ENCODE data around the gene MEIS3. TPM values are rescaled to one million over a fixed set of nuclear protein-coding genes. Genes with fewer than 3 reads are reported as not detected.
"Not testable (repeated sequence)": the region's sequence is repeated elsewhere in the genome, so short reads cannot be mapped to it uniquely, and the experiment has no call there.

Gene MEIS3
- polyA plus RNA-seq, 6 donors from 2014 or later, result not detected

DNA sequence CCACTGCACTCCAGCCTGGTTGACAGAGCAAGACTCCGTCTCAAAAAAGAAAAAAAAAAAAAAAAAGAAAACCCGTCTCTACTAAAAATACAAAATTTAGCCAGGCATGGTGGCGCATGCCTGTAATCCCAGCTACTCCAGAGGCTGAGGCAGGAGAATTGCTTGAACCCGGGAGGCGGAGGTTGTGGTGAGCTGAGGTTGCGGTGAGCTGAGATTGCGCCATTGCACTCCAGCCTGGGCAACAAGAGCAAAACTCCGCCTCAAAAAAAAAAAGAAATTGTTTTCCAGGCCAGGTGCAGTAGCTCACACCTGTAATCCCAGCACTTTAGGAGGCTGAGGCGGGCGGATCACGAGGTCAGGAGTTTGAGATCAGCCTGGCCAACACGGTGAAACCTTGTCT, 32.7 kb downstream of the MEIS3 start:
- peaks cover 11 to 26% (median 21%) of the 10 kb centered on the region in 3 donors for H3K4me1 Mint-ChIP-seq
- not testable (repeated sequence) for H3K9me3 Mint-ChIP-seq; H3K27ac Mint-ChIP-seq; ATAC-seq (ENCODE audit: low read depth in 2 of 2); H3K4me3 Mint-ChIP-seq; DNase-seq; H3K36me3 Mint-ChIP-seq
- H3K27me3 Mint-ChIP-seq, result peaks cover 4 to 16% (median 7%) of the 10 kb centered on the region in 3 donors

DNA sequence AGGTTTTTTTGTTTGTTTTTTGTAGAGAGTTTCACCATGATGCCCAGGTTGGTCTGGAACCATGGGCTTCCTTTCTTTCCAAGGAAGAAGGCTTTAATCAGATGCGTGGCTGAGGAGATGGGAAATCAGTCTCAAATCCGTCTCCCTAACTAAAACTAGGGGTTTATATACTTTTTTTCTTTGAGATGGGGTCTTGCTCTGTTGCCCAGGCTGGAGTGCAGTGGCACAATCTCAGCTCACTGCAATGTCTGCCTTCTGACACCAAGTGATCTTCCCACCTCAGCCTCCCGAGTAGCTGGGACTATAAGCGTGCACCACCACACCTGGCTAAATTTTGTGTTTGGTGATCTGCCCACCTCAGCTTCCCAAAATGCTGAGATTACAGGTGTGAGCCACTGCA, 34.8 kb downstream of the MEIS3 start:
- not testable (repeated sequence) for DNase-seq; H3K4me3 Mint-ChIP-seq; H3K27me3 Mint-ChIP-seq; ATAC-seq (ENCODE audit: low read depth in 2 of 2); H3K9me3 Mint-ChIP-seq; H3K27ac Mint-ChIP-seq
- H3K36me3 Mint-ChIP-seq, result peaks cover 0 to 22% of the 10 kb centered on the region in 2 donors
- peaks cover 15 to 26% (median 25%) of the 10 kb centered on the region in 3 donors for H3K4me1 Mint-ChIP-seq

DNA sequence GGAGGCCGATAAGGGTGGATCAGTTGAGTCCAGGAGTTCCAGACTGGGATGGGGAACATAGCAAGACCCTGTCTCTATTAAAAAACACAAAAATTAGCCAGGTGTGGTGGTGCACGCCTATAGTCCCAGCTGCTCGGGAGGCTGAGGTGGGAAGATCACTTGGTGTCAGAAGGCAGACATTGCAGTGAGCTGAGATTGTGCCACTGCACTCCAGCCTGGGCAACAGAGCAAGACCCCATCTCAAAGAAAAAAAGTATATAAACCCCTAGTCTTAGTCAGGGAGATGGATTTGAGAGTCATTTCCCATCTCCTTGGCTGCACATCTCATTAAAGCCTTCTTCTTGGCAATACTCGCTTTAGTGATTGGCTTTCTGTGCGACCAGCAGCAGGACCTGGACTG, 35.4 kb downstream of the MEIS3 start:
- H3K27ac Mint-ChIP-seq, result peak overlapping the region in 1 of 6 donors; percentile 26
- H3K4me1 Mint-ChIP-seq, result peaks cover 15 to 26% (median 25%) of the 10 kb centered on the region in 3 donors
- H3K4me3 Mint-ChIP-seq; H3K9me3 Mint-ChIP-seq; H3K27me3 Mint-ChIP-seq; ATAC-seq (ENCODE audit: low read depth in 2 of 2); DNase-seq: not testable (repeated sequence)
- H3K36me3 Mint-ChIP-seq, result peaks cover 0 to 22% of the 10 kb centered on the region in 2 donors

DNA sequence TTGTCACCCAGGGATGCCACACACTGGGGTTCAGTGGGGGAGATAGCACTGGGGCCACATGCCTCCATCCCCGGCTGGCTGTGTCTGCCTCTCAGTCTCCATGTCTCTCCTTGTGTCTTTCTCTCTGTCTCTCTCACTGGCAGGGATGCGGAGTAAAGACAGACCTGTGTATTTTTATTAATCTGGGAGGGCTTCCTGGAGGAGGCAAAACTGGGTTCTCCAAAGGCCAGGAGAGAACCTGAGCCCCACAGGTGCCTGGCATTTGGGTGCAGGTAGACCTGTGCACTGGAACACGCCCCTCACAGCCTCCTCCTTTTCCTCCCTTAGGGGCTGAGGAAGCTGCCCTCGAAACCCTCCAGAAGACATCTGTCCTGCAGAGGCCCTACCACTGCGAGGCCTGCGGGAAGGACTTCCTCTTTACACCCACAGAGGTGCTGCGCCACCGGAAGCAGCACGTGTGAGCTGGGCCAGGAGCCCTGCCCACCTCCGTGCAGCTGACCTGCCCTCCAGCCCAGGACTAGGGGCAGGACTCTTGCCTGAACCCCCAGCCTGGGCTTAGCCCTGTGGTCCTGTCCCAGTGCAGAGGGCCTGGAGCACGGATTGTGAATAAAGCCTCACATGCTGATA, 37.6 kb downstream of the MEIS3 start:
- peaks cover 15 to 26% (median 25%) of the 10 kb centered on the region in 3 donors for H3K4me1 Mint-ChIP-seq
- H3K36me3 Mint-ChIP-seq, result peaks cover 0 to 22% of the 10 kb centered on the region in 2 donors
- peak overlapping the region in 5 of 6 donors; percentile 65 to 81 (median 72) for H3K27ac Mint-ChIP-seq
- H3K4me3 Mint-ChIP-seq, result peak overlapping the region in 3 of 8 donors; percentile 3 to 69 (median 15)
- DNase-seq (peak; percentile 14), ATAC-seq (ENCODE audit: low read depth in 2 of 2) (peak; percentile 74 to 83)
- peaks cover 0 to 3% (median 0%) of the 10 kb centered on the region in 7 donors for H3K9me3 Mint-ChIP-seq
- H3K27me3 Mint-ChIP-seq, result peaks cover 0 to 4% (median 0%) of the 10 kb centered on the region in 3 donors

DNA sequence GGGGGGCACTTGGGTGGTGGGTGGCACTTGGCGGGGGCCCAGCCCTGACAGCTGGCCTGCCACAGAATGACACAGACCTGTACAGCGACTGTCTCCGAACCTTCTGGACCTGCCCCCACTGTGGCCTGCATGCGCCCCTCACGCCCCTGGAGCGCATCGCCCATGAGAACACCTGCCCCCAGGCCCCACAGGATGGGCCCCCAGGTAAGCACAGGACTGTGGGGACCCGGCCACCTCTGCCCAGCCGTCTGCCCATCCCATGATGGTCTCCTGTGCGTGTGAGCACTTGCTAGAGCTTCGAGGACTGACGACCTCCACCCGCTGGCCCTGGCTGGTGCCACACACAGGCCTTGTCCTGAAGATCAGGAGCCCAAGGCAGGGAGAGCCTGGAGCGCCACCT, 38.2 kb downstream of the MEIS3 start:
- H3K9me3 Mint-ChIP-seq, result peaks cover 0 to 3% (median 0%) of the 10 kb centered on the region in 7 donors
- H3K27me3 Mint-ChIP-seq, result peaks cover 0 to 4% (median 0%) of the 10 kb centered on the region in 3 donors
- no peak overlapping the region for H3K4me3 Mint-ChIP-seq
- H3K27ac Mint-ChIP-seq, result peak overlapping the region in 3 of 6 donors; percentile 53 to 81 (median 65)
- DNase-seq (no peak), ATAC-seq (ENCODE audit: low read depth in 2 of 2) (no peak)
- H3K4me1 Mint-ChIP-seq, result peaks cover 15 to 26% (median 25%) of the 10 kb centered on the region in 3 donors
- H3K36me3 Mint-ChIP-seq, result peaks cover 0 to 22% of the 10 kb centered on the region in 2 donors

DNA sequence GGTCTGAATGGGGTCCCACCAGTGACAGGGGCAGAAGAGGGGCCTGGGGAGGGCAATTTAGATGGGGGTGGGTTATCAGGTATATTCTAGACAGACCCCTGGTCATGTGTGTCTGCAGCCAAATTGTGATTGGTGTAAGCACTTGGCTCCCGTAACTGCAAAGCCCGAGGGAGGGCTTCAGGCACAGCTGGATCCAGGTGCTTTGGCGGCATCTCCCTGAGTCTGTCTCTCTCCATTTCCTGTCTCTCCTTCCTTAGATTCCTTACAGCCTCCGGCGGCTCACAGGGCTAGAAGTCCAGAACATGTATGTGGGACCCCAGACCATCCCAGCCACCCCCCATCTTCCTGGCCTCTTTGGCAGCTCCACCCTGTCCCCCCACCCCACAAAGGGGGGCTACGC, 38.8 kb downstream of the MEIS3 start:
- Mint-ChIP-seq H3K4me1 (peaks cover 15 to 26% (median 25%) of the 10 kb centered on the region in 3 donors), H3K27ac (peak overlapping the region in 3 of 6 donors; percentile 15 to 53 (median 20)), H3K27me3 (peaks cover 0 to under 1% (median 0%) of the 10 kb centered on the region in 3 donors), H3K36me3 (peaks cover 0 to 22% of the 10 kb centered on the region in 2 donors), H3K4me3 (peak overlapping the region in 1 of 8 donors; percentile 25), H3K9me3 (peaks cover 0 to 3% (median 0%) of the 10 kb centered on the region in 7 donors)
- ATAC-seq (ENCODE audit: low read depth in 2 of 2) (no peak), DNase-seq (no peak)

DNA sequence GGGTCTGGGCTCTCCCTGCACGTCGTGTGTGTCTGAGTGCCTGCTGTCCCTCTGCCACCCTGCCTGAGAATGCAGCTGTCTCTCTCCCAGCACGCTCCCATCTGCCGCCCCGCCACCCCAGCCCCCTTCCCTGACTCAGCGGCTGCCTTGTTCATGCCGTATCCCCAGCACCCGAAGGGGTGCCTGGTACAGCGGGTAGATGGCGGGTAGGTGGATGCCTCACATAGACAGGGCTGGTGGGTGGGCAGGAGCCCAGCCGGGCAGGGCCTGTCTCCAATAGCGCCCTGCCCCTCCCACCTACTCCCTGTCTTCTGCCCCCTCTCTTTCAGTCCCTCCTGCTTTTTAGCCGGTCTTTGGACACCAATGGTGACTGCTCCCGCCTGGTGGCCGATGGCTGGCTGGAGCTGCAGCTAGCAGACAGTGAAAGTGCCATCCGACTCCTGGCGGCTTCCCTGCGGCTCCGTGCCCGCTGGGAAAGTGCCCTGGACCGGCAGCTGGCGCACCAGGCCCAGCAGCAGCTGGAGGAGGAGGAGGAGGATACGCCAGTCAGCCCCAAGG, 39.9 kb downstream of the MEIS3 start:
- Mint-ChIP-seq H3K27ac (no peak overlapping the region), H3K4me3 (no peak overlapping the region), H3K9me3 (peaks cover 0 to 3% (median 0%) of the 10 kb centered on the region in 7 donors), H3K36me3 (peaks cover 0 to 22% of the 10 kb centered on the region in 2 donors), H3K27me3 (no peaks in the 10 kb centered on the region), H3K4me1 (peaks cover 15 to 26% (median 25%) of the 10 kb centered on the region in 3 donors)
- ATAC-seq (ENCODE audit: low read depth in 2 of 2) (no peak), DNase-seq (no peak)

DNA sequence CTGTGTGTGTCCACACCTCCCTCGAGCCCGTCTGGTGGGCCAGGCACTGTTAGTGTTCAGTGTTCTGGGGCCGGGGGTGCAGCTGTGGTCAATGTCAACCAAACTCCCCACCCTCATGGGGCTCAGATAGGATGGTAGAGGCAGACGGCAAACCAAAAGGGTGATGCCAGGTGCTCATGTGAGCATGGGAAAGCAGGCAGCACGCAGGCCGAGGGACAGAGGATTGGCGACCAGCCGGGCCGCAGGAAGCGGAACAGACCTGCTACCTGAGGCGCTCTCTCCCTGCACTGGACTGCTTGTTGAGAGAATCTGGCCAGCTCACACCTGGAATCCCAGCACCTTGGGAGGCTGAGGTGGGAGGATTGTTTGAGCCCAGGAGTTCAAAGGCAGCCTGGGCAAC, 41.1 kb downstream of the MEIS3 start:
- Mint-ChIP-seq H3K36me3 (peaks cover 0 to 22% of the 10 kb centered on the region in 2 donors), H3K27ac (no peak overlapping the region), H3K27me3 (no peaks in the 10 kb centered on the region), H3K4me3 (no peak overlapping the region), H3K9me3 (peaks cover 0 to 3% (median 0%) of the 10 kb centered on the region in 7 donors), H3K4me1 (peaks cover 14 to 22% (median 20%) of the 10 kb centered on the region in 3 donors)
- DNase-seq, result no peak
- no peak for ATAC-seq (ENCODE audit: low read depth in 2 of 2)

DNA sequence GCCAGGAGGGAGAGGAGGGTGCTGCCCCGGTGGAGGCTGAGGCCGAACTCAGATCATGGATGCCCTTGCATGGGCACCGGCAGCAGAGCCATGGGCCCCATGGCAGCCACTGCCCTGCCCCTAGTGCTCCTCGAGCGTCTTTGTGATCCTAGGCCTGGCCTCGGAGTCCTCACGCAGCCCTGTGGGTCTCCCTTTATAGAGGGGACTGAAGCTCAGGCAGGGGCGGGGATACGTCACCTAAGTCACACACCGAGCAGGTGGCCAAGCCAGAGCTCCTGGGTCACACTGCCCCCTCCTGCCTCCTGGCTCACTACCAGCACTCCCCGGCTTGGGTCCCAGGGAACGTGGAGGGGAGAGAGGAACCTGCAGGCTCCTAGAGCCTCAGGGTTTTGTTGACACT, 41.5 kb downstream of the MEIS3 start:
- H3K36me3 Mint-ChIP-seq, result peaks cover 0 to 22% of the 10 kb centered on the region in 2 donors
- DNase-seq (no peak), ATAC-seq (ENCODE audit: low read depth in 2 of 2) (no peak)
- peaks cover 0 to 3% (median 0%) of the 10 kb centered on the region in 7 donors for H3K9me3 Mint-ChIP-seq
- no peaks in the 10 kb centered on the region for H3K27me3 Mint-ChIP-seq
- peaks cover 11 to 18% (median 16%) of the 10 kb centered on the region in 3 donors for H3K4me1 Mint-ChIP-seq
- H3K4me3 Mint-ChIP-seq, result no peak overlapping the region
- no peak overlapping the region for H3K27ac Mint-ChIP-seq

DNA sequence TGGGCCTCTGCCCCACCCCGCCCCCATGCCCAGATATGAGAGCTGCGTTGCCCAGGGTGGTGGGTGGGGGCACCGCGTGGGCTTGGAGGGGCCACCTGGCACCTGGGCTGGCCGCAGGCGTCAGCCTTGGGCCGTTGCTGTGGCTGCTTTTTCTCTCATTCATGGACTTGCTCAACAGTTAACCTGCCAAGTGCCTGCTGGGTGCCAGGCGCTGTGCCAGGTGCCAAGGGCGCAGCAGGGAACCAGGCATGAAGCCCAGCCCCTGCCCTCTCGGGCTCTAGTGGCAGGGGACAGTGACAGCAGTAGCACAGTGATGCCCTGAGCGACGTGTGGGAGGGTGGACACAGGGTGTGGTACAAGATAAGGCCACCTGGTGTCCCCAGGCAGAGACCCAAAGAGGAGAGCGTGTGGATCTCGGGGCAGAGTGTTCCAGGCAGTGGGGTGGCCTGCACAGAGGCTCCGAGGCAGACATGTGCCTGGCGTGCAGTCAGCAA, 42.1 kb downstream of the MEIS3 start:
- Mint-ChIP-seq H3K27me3 (no peaks in the 10 kb centered on the region), H3K4me3 (peak overlapping the region in 1 of 8 donors; percentile 29), H3K9me3 (peaks cover 0 to 3% (median 0%) of the 10 kb centered on the region in 7 donors), H3K4me1 (peaks cover 9 to 15% (median 12%) of the 10 kb centered on the region in 3 donors), H3K36me3 (peaks cover 0 to 24% of the 10 kb centered on the region in 2 donors), H3K27ac (no peak overlapping the region)
- no peak for ATAC-seq (ENCODE audit: low read depth in 2 of 2)
- DNase-seq, result no peak

DNA sequence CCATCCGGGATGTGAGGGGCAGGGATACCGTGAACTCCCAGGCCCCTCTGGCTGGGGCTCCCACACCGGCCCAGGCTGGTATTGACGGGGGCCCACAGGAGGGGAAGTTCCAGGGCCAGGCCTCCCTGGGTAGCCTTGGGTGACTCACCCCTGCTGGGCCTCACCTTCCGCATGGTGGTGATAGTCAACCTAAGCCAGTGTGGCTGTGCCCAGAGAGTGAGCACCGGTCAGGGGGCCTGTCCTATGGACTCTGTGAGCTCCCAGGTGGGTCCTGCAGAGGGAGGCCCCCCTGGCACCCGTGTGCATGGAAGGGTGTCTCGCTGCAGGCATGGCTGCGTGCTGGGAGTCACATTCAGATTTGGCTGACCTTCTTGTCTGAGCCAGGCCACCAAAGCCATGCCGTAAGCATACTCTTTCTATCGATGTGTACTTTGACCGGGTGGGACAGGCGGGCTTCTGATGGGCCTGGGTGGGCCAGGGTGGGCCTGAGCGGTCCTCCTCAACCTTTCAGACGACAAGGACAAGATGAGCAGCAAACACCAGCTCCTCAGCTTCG, 42.7 kb downstream of the MEIS3 start:
- no peak for ATAC-seq (ENCODE audit: low read depth in 2 of 2)

DNA sequence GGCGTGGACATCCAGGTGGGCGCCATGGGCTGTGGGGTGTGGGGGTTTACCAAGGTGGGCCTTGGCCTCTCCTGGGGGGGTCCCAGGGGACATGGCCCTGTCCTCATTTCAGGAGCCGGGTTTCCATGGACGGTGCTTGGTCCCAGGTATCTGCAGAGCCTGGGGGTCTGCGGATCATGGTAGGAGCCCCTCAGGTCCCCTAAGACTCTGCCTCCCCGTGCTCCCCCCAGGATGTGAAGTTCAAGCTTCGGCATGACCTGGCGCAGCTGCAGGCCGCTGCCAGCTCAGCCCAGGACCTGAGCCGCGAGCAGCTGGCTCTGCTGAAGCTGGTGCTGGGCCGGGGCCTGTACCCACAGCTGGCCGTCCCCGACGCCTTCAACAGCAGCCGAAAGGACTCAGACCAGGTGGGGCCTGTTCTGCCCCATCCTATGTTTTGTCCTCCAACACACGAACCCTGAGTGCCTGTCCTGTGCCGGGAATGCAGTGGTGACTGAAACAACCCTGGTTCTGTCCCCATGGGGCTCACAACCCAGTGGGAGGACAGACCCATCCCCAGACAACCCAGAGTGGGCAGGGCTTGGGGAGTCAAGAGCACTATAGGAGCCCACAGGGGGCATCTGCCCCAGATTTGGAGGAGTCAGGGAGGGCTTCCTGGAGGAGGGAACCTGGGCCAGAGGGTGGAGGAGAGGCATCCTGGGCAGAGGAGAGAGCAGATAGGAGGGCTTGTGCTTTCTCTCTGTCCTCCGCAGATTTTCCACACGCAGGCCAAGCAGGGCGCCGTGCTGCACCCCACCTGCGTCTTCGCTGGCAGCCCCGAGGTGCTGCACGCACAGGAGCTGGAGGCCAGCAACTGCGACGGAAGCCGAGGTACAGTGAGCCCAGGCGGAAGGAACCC, 43.4 kb downstream of the MEIS3 start:
- no peak overlapping the region for H3K4me3 Mint-ChIP-seq
- no peaks in the 10 kb centered on the region for H3K27me3 Mint-ChIP-seq
- H3K4me1 Mint-ChIP-seq, result peaks cover 0 to 4% (median 2%) of the 10 kb centered on the region in 3 donors
- peaks cover 0 to 18% of the 10 kb centered on the region in 2 donors for H3K36me3 Mint-ChIP-seq
- no peak for ATAC-seq (ENCODE audit: low read depth in 2 of 2)
- H3K9me3 Mint-ChIP-seq, result peaks cover 0 to 1% (median 0%) of the 10 kb centered on the region in 7 donors
- DNase-seq, result no peak
- peak overlapping the region in 1 of 6 donors; percentile 47 for H3K27ac Mint-ChIP-seq

More for the DNA sequence above, 42.7 kb downstream of the MEIS3 start:
- Mint-ChIP-seq H3K27me3 (no peaks in the 10 kb centered on the region), H3K27ac (no peak overlapping the region), H3K4me3 (no peak overlapping the region), H3K36me3 (peaks cover 0 to 25% of the 10 kb centered on the region in 2 donors), H3K4me1 (peaks cover 5 to 10% (median 7%) of the 10 kb centered on the region in 3 donors), H3K9me3 (peaks cover 0 to 3% (median 0%) of the 10 kb centered on the region in 7 donors)
- no peak for DNase-seq

Measured in naive B cell (primary cell).